HepG2 (cell line): ENCODE results near the gene PPP1R16B. TPM values are rescaled to one million over a fixed set of nuclear protein-coding genes. Genes with fewer than 3 reads are reported as not detected.

Experiments
- ATAC-seq: fragments of 200-7000 bp; cut with Tn5 transposase; 3 replicates; pipeline ENCODE4 v1.9.1; 2020; ENCODE audit warnings: mild to moderate bottlenecking, moderate library complexity
- BruUV-seq: library from RNA; stranded (reverse); fragments of 400-500 nt; replicated peaks from 2 replicates; lab custom pipeline; 2021; lab: Mats Ljungman, UMichigan
- CTCF ChIA-PET: fragments of 300-600 bp; formaldehyde crosslinking; extraction: SDS; loops from one replicate; lab custom pipeline; 2021; ENCODE audit warnings: low total read pairs, inconsistent platforms, low intra/inter-chr PET ratio; lab: Yijun Ruan, JAX
- POLR2A ChIA-PET: fragments of 350-600 bp; sonication (Branson Sonifier 250); formaldehyde crosslinking; loops from one replicate; lab custom pipeline; 2020; ENCODE audit warnings: antibody characterized with exemption, inconsistent platforms; lab: Yijun Ruan, JAX
- DNase-seq: peaks from one replicate; pipeline ENCODE4 v3.0.0-alpha.2; 2015; ENCODE audit warnings: low spot score
- FAIRE-seq: peaks from 3 replicates; lab custom pipeline; 2011; peaks lifted over from hg19 to GRCh38; lab: Jason Lieb, UNC
- H2AFZ ChIP-seq: one replicate; pipeline ENCODE4 v1.6.1; 2011; ENCODE audit warnings: low read length, inconsistent platforms
- H3K27ac ChIP-seq: fragments of 300-600 bp; 3 replicates; pipeline ENCODE4 v1.8.0; 2011; ENCODE audit warnings: mixed run types, mild to moderate bottlenecking, mixed read lengths, low read length, inconsistent platforms; ENCODE audit not compliant: insufficient read depth; ENCODE audit errors: extremely low read length
- H3K27me3 ChIP-seq, 2 experiments: fragments of 200-600 bp in 1 of 2; 2 replicates in 1 of 2; 3 replicates in 1 of 2; pipeline versions ENCODE4 v1.6.0 to v1.8.0; 2011; ENCODE audit warnings: low read length in 2 of 2, mild to moderate bottlenecking in 2 of 2, moderate library complexity in 2 of 2, inconsistent platforms in 1 of 2; ENCODE audit not compliant: insufficient read depth in 2 of 2, control insufficient read depth in 1 of 2
- H3K36me3 ChIP-seq, 2 experiments: fragments of 200-600 bp in 1 of 2; replicated peaks in 1 of 2; 2 replicates in 1 of 2; 3 replicates in 1 of 2; pipeline versions ENCODE4 v1.5.1 to v1.8.0; 2011; ENCODE audit warnings: low read length in 2 of 2, inconsistent platforms in 1 of 2; ENCODE audit not compliant: insufficient read depth in 2 of 2, control insufficient read depth in 1 of 2
- H3K4me1 ChIP-seq: 2 replicates; pipeline ENCODE4 v1.5.1; 2012; ENCODE audit warnings: low read length, inconsistent platforms; ENCODE audit not compliant: insufficient read depth
- H3K4me2 ChIP-seq: 2 replicates; pipeline ENCODE4 v1.6.0; 2011; ENCODE audit warnings: low read depth, low read length, inconsistent platforms
- H3K4me3 ChIP-seq, 3 experiments: fragments of 200-600 bp in 1 of 3; sonication (generic), shearing (Covaris generic) in 1 of 3; replicated peaks in 1 of 3; 2 replicates each; pipeline ENCODE4 v1.5.1; 2011 to 2016; ENCODE audit warnings: low read length in 3 of 3, inconsistent platforms in 2 of 3, low read depth in 2 of 3, mild to moderate bottlenecking in 2 of 3, control low read depth in 1 of 3, mixed read lengths in 1 of 3; ENCODE audit not compliant: insufficient read depth in 1 of 3
- H3K79me2 ChIP-seq: one replicate; pipeline ENCODE4 v1.6.1; 2011; ENCODE audit warnings: low read length, inconsistent platforms; ENCODE audit not compliant: insufficient read depth
- H3K9ac ChIP-seq: 2 replicates; pipeline ENCODE4 v1.6.0; 2011; ENCODE audit warnings: mild to moderate bottlenecking, low read depth, low read length, inconsistent platforms; ENCODE audit not compliant: insufficient read depth
- H3K9me3 ChIP-seq: 2 replicates; pipeline ENCODE4 v1.5.1; 2012; ENCODE audit warnings: mild to moderate bottlenecking, low read length
- H4K20me1 ChIP-seq: 2 replicates; pipeline ENCODE4 v1.6.0; 2011; ENCODE audit warnings: inconsistent platforms, mild to moderate bottlenecking, low read length, moderate library complexity; ENCODE audit not compliant: insufficient read depth
- CTCF ChIP-seq: sonication (generic); formaldehyde crosslinking; IDR thresholded peaks from 2 replicates; pipeline ENCODE4 v1.5.0; 2020; ENCODE audit warnings: mild to moderate bottlenecking, missing genetic modification reagents, moderate library complexity
- E2F5 ChIP-seq: sonication (generic); formaldehyde crosslinking; conservative IDR thresholded peaks from 2 replicates; pipeline ENCODE4 v1.4.0; 2020; ENCODE audit warnings: missing genetic modification reagents
- FOXK2 ChIP-seq: fragments of 450-650 bp; IDR thresholded peaks from 2 replicates; pipeline ENCODE4 v1.6.1; 2016
- HNRNPK ChIP-seq: fragments of 200-400 bp; formaldehyde crosslinking; IDR thresholded peaks from 2 replicates; pipeline ENCODE4 v1.6.1; 2018; ENCODE audit warnings: low read length, low read depth, moderate library complexity, mild to moderate bottlenecking; ENCODE audit not compliant: poor library complexity, severe bottlenecking
- HOXA5 ChIP-seq: sonication (generic); formaldehyde crosslinking; IDR thresholded peaks from 2 replicates; pipeline ENCODE4 v1.4.0; 2020; ENCODE audit warnings: missing genetic modification reagents
- MAFK ChIP-seq, 2 experiments: IDR thresholded peaks in 1 of 2; conservative IDR thresholded peaks in 1 of 2; 2 replicates each; pipeline ENCODE4 v1.6.1; 2011; ENCODE audit warnings: improper control_type of control experiment in 2 of 2, low read length in 2 of 2
- MXD4 ChIP-seq: IDR thresholded peaks from 2 replicates; pipeline ENCODE4 v1.6.1; 2016; ENCODE audit warnings: mild to moderate bottlenecking, missing biosample characterization, missing genetic modification reagents
- NFIB ChIP-seq: sonication (generic); formaldehyde crosslinking; IDR thresholded peaks from 2 replicates; pipeline ENCODE4 v1.9.0; 2021; ENCODE audit warnings: missing genetic modification reagents, mild to moderate bottlenecking, borderline replicate concordance
- NR2F2 ChIP-seq: IDR thresholded peaks from 2 replicates; pipeline ENCODE4 v1.6.1; 2012; ENCODE audit warnings: low read depth, inconsistent platforms, borderline replicate concordance
- SRSF9 ChIP-seq: fragments of 200-400 bp; formaldehyde crosslinking; IDR thresholded peaks from 2 replicates; pipeline ENCODE4 v1.6.1; 2018; ENCODE audit warnings: borderline replicate concordance, mild to moderate bottlenecking, low read depth, low read length; ENCODE audit not compliant: insufficient read depth, poor library complexity, severe bottlenecking
- ZBTB43 ChIP-seq: sonication (generic); formaldehyde crosslinking; conservative IDR thresholded peaks from 2 replicates; pipeline ENCODE4 v1.4.0; 2020; ENCODE audit warnings: missing genetic modification reagents
- ZBTB8A ChIP-seq: sonication (generic); formaldehyde crosslinking; IDR thresholded peaks from 2 replicates; pipeline ENCODE4 v1.4.0; 2020; ENCODE audit warnings: mild to moderate bottlenecking, low read depth, missing genetic modification reagents, borderline replicate concordance
- ZFX ChIP-seq: sonication (generic); formaldehyde crosslinking; IDR thresholded peaks from 2 replicates; pipeline ENCODE4 v1.4.0; 2020; ENCODE audit warnings: mild to moderate bottlenecking, low read depth, missing genetic modification reagents, moderate library complexity
- ZFYVE20 ChIP-seq: sonication (generic); formaldehyde crosslinking; IDR thresholded peaks from 2 replicates; pipeline ENCODE4 v1.8.0; 2023; ENCODE audit warnings: low read depth, mild to moderate bottlenecking, moderate library complexity, missing genetic modification reagents, borderline replicate concordance
- ZNF253 ChIP-seq: sonication (generic); formaldehyde crosslinking; IDR thresholded peaks from 2 replicates; pipeline ENCODE4 v1.8.0; 2022; ENCODE audit warnings: mild to moderate bottlenecking, missing genetic modification reagents, borderline replicate concordance
- ZNF652 ChIP-seq: IDR thresholded peaks from 2 replicates; pipeline ENCODE4 v1.6.1; 2016; ENCODE audit warnings: low read depth, borderline replicate concordance
- WGBS: methylation state at CpG from one replicate; pipeline ENCODE4 v1.1.6; 2017; ENCODE audit warnings: low lambda C conversion rate; 5-methylcytosine and 5-hydroxymethylcytosine counted together
- in situ Hi-C: cut with HindIII; loops from 2 replicates; pipeline ENCODE4 v1.10.0; 2017; ENCODE audit warnings: low pct_unique_long_range_greater_than_20kb; ENCODE audit not compliant: extremely low pct_ligation_motif_present
- intact Hi-C: fragments of 100-400 bp; cut with micrococcal nuclease; formaldehyde crosslinking; loops from one replicate; pipeline ENCODE4 v1.10.0; 2022; ENCODE audit not compliant: unreplicated experiment
- polyA plus RNA-seq, 8 experiments: library from polyadenylated mRNA; depleted of rRNA in 3 of 8; stranded (reverse) in 7 of 8; unstranded in 1 of 8; fragments of >200 nt; fragmentation: Illumina TruSeq in 4 of 8; extraction: Trizol in 4 of 8; gene quantifications; 2 replicates each; pipeline versions ENCODE4 v1.2.1 to v1.2.3, GENCODE V29; 2011 to 2016; ENCODE audit warnings: low read depth in 4 of 8, missing spikeins in 1 of 8, mixed read lengths in 1 of 8; ENCODE audit not compliant: insufficient read depth in 1 of 8
- total RNA-seq, 5 experiments: library from RNA; depleted of rRNA; stranded (reverse); fragments of >200 nt; fragmentation: Illumina TruSeq; extraction: Trizol; gene quantifications; 2 replicates each; pipeline ENCODE4 v1.2.3, GENCODE V29; 2016; ENCODE audit warnings: low read depth in 1 of 5

Gene PPP1R16B
- total and polyA plus RNA-seq, 2 of the 13 experiments (the other 11 are each of a cell fraction or from before 2014, with no cell fraction given): 0.02 to 0.11 TPM

GRCh38 chr20:38937000-38937399 is 131.5 kb downstream of the PPP1R16B start:
- intact Hi-C loops (no loop called here), in situ Hi-C loops (no loop called here)
- DNase-seq (no peak), FAIRE-seq (no peak), ATAC-seq (no peak)
- POLR2A ChIA-PET: interaction anchor here (0.5 kb wide), 1 partner anchor 25 kb away, joined by 4 read pairs; no protein-coding TSS in a partner anchor
- Histone ChIP-seq H3K4me3 (no peak overlapping the region), H3K36me3 (peaks cover 34 to 71% of the 10 kb centered on the region in 2 experiments), H3K4me2 (no peak overlapping the region), H3K9ac (no peak overlapping the region), H3K27ac (no peak overlapping the region), H3K4me1 (peaks cover 95% of the 10 kb centered on the region), H3K9me3 (no peaks in the 10 kb centered on the region), H2AFZ (no peak overlapping the region), H4K20me1 (peaks cover 16% of the 10 kb centered on the region; the same call in 1 of the 2 replicates), H3K79me2 (peaks cover 98% of the 10 kb centered on the region), H3K27me3 (no peaks in the 10 kb centered on the region)
- BruUV-seq: no TSS peak
- TF ChIP-seq ZNF253 (CRISPR knock-in tag): no peak
- TF ChIP-seq ZBTB43: no peak
- no peak for TF ChIP-seq HOXA5
- TF ChIP-seq ZNF652: no peak
- no peak for TF ChIP-seq ZFYVE20 (CRISPR knock-in tag)
- TF ChIP-seq FOXK2: no peak
- TF ChIP-seq HNRNPK: no peak
- TF ChIP-seq ZFX (CRISPR knock-in tag): no peak
- no peak for TF ChIP-seq NFIB (CRISPR knock-in tag)
- no peak for TF ChIP-seq MXD4 (CRISPR knock-in tag)
- TF ChIP-seq E2F5: no peak
- TF ChIP-seq NR2F2: no peak
- no peak for TF ChIP-seq MAFK (conservative IDR thresholded peaks at IDR 0.05 in 1 of 2, IDR thresholded peaks at IDR 0.05 in 1 of 2; ENCODE audit: low read length in 2 of 2)
- TF ChIP-seq SRSF9: no peak
- TF ChIP-seq ZBTB8A: no peak
- no peak for TF ChIP-seq CTCF
- 94% methylated on average over 5 of the region's 5 CpGs for WGBS
- CTCF ChIA-PET: no interaction called here
